A549 treated with Hydrocortisone at 1 μM for 4 hours (cell line): ENCODE results near the gene FUBP1. TPM values are rescaled to one million over a fixed set of nuclear protein-coding genes. Genes with fewer than 3 reads are reported as not detected.

Experiments used
- total RNA-seq: library from RNA; stranded (reverse); fragments of 200-300 nt; extraction: Qiagen RNA extraction; gene quantifications from 5 replicates; pipeline ENCODE4 v1.2.3, GENCODE V29; 2022

FUBP1 gene
- 90.7 to 140 TPM (median 107 TPM) in 5 replicates for total RNA-seq

DNA sequence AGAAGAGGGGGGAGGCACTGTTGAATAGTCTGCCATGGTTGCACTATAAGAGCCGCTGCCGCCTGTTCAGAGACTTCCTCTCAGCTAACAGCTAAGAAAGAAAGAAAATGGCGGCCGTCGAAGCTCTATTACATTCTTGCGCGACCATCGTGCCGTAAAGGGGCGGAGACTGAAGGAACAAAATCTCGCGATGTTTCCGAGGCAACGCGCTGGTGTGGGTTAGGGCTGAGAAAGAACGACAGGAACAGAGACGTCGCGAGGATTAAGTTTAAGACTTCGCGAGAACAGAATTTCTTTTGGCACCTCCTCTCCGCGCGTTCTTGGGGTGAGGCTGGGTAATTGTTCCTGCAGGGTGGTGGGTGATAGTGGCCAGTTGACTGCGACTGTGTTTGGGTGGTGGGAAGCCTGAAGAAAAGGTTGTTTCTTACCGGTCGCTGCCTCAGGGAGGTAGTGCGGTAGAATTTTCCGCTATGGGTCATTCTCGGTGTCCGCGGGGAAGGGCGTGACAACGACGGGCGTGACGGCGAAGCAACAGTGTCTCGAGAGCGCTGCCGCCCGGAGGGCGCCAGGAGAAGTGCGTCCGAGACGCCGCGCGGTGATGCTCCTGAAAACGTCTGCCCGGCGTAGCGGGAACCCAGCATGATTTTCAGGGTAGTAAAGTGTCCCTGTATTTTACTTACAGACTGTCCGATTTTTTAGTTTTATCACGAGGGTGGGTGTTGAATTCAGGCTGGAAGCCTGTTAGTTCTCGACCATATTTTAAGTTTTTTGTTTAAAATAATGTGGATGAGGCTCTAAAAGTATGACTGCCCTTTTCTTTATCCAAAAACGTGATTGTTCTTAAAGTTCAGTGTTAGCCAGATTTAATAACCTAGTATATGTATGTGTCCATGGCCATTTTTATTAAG is at the start of gene FUBP1:
Gene FUBP1 (minus strand): TSS at position 104 of the 908 bp plus-strand sequence. CDS start 68 bp downstream, at position 36.

DNA sequence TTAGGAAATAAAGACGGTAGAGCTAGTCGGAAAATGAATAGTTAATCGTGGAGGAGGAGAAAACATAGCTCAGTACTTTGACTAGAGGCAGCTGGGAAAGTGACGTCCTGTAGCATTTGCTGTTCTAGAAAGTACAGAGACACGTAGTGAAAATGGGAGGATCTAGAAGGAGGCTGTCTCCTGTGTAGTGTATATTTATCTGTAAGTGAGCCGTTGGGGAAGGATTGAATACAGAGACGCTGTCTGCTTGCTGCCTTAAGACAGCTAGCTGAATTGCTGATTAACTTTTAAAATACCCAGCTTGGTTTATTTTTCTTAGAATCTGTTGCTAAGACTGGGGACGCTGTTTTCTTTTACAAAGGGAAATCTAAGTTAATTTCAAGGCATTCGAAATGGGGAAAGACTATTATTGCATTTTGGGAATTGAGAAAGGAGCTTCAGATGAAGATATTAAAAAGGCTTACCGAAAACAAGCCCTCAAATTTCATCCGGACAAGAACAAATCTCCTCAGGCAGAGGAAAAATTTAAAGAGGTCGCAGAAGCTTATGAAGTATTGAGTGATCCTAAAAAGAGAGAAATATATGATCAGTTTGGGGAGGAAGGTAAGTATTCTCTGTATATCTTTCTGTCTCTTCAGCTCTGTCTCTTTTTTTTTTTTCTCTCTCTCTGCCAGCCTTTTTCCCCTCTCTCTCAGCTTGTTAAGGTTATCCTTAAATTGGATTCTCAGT is 26.0 kb upstream of the FUBP1 start, which contains the start of gene DNAJB4:
Gene DNAJB4 (plus strand): TSS at position 221 of the 729 bp plus-strand sequence. CDS start 172 bp downstream, at position 393.

Other genes with a start within 250 kb of the FUBP1 start
- 14.0 to 22.5 TPM (median 18.2 TPM) in 5 replicates for gene USP33, start 219.2 kb downstream of the FUBP1 start, total RNA-seq
- 4.7 to 7.5 TPM (median 6.5 TPM) in 5 replicates for gene MIGA1, start 199.4 kb downstream of the FUBP1 start, total RNA-seq
- gene NEXN, start 90.4 kb downstream of the FUBP1 start, total RNA-seq = 5.6 to 11.7 TPM (median 6.4 TPM) in 5 replicates
- 30.8 to 60.6 TPM (median 45.8 TPM) in 5 replicates for gene DNAJB4, start 25.9 kb upstream of the FUBP1 start, total RNA-seq
- gene GIPC2, start 66.9 kb upstream of the FUBP1 start, total RNA-seq = 0.03 to 0.07 TPM in 2 of 5 replicates, not detected in the others